Measurements from ENCODE around the gene POLR1E. TPM values are rescaled to one million over a fixed set of nuclear protein-coding genes. Genes with fewer than 3 reads are reported as not detected.
A peak's percentile ranks its signal among the peaks of the same experiment; 100 is the strongest.

The POLR1E gene
- total RNA-seq, 1 experiment from 2014 or later = 45.8 TPM

DNA sequence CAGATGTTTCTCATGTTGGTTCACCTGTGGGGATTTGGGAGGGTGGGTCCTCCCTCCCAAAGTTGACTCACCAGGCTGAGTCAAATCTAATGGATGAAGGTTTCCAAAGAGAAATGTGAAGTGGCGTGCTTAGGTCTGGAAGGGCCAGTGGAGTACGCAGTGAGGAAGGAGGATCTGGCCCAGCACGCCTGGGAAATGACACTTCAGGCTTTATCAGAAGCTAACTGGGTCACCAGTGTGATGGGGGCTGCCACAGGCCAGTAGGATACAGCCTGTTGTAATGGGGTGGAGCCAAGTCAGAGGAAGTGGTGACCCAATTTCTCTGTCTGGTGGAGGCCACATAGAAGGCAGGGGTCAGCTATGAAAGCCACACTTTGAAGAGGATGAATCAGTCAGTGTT, 18.0 kb downstream of the POLR1E start:
- H3K9me3 ChIP-seq (ENCODE audit: control insufficient read depth, low read depth, low read length) = no peaks in the 10 kb centered on the region
- H3K27ac ChIP-seq (ENCODE audit: insufficient read length, low read depth, low read length) = no peak overlapping the region
- no peak overlapping the region for H3K56ac ChIP-seq (ENCODE audit: insufficient read length, low read depth, low read length)
- H3K23me2 ChIP-seq (ENCODE audit: insufficient read length, low read depth, low read length, poor library complexity, severe bottlenecking) = no peaks in the 10 kb centered on the region
- H2BK5ac ChIP-seq (ENCODE audit: insufficient read length, low read length) = no peak overlapping the region
- H3K4me2 ChIP-seq (ENCODE audit: insufficient read depth, insufficient read length, low read length) = no peak overlapping the region
- no peak overlapping the region for H3T11ph ChIP-seq (ENCODE audit: low read length)
- no CpG with 5 or more reads among the region's 3 CpGs for WGBS (ENCODE audit: extremely low coverage, insufficient read length, low lambda C conversion rate)
- Mint-ChIP-seq H3K27ac (peak overlapping the region in 2 of 3 experiments; percentile 40 to 63; a peak in 3 of 7 replicates), H3K27me3 (ENCODE audit: low read depth) (no peaks in the 10 kb centered on the region), H3K4me3 (no peak overlapping the region), H3K9me3 (no peaks in the 10 kb centered on the region), H3K36me3 (ENCODE audit: insufficient read depth in 1 of 3, low read depth in 3 of 3) (peaks cover 46 to 74% (median 50%) of the 10 kb centered on the region in 3 experiments; a peak in 6 of 7 replicates), H3K4me1 (no peaks in the 10 kb centered on the region)
- H3K79me1 ChIP-seq (ENCODE audit: insufficient read depth, low read depth, low read length, poor library complexity, severe bottlenecking) = no peaks in the 10 kb centered on the region
- TF ChIP-seq, protein P1, sequence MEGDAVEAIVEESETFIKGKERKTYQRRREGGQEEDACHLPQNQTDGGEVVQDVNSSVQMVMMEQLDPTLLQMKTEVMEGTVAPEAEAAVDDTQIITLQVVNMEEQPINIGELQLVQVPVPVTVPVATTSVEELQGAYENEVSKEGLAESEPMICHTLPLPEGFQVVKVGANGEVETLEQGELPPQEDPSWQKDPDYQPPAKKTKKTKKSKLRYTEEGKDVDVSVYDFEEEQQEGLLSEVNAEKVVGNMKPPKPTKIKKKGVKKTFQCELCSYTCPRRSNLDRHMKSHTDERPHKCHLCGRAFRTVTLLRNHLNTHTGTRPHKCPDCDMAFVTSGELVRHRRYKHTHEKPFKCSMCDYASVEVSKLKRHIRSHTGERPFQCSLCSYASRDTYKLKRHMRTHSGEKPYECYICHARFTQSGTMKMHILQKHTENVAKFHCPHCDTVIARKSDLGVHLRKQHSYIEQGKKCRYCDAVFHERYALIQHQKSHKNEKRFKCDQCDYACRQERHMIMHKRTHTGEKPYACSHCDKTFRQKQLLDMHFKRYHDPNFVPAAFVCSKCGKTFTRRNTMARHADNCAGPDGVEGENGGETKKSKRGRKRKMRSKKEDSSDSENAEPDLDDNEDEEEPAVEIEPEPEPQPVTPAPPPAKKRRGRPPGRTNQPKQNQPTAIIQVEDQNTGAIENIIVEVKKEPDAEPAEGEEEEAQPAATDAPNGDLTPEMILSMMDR (conservative IDR thresholded peaks at IDR 0.05) = no peak
- DNase-seq = no peak
- no peak overlapping the region for H2AFZ ChIP-seq (ENCODE audit: low read length)
- no peak overlapping the region for H2BK120ac ChIP-seq (ENCODE audit: low read depth, low read length, poor library complexity, severe bottlenecking)
- no peak overlapping the region for H3K9ac ChIP-seq (ENCODE audit: extremely low read depth, insufficient read length, low read length)
- H3K79me2 ChIP-seq (ENCODE audit: insufficient read depth, low read length) = no peaks in the 10 kb centered on the region
- no peak overlapping the region for H4K91ac ChIP-seq (ENCODE audit: insufficient read length, low read depth, low read length)
- H3K4ac ChIP-seq (ENCODE audit: low read depth, low read length) = no peak overlapping the region
- no peaks in the 10 kb centered on the region for H3K4me1 ChIP-seq (ENCODE audit: insufficient read depth, low read length)
- H2BK20ac ChIP-seq (ENCODE audit: low read depth, low read length, poor library complexity, severe bottlenecking) = no peak overlapping the region
- no peaks in the 10 kb centered on the region for H4K20me1 ChIP-seq (ENCODE audit: control insufficient read depth, insufficient read depth, insufficient read length)
- H3K27me3 ChIP-seq (ENCODE audit: insufficient read depth, low read length) = no peaks in the 10 kb centered on the region
- H2BK12ac ChIP-seq (ENCODE audit: insufficient read length, low read depth, low read length) = no peak overlapping the region
- H3K14ac ChIP-seq (ENCODE audit: insufficient read depth, low read length) = no peak overlapping the region
- no peak overlapping the region for H4K5ac ChIP-seq (ENCODE audit: insufficient read length, low read depth, low read length)
- H2AK5ac ChIP-seq (ENCODE audit: insufficient read length, low read length) = no peak overlapping the region
- no peak overlapping the region for H3K18ac ChIP-seq (ENCODE audit: insufficient read length, low read depth, low read length)
- no peak overlapping the region for H3K23ac ChIP-seq (ENCODE audit: insufficient read length, low read depth, low read length)
- H2BK15ac ChIP-seq (ENCODE audit: low read depth, low read length) = no peak overlapping the region
- no peak overlapping the region for H4K8ac ChIP-seq (replicated peaks; ENCODE audit: insufficient read length, low read depth, low read length)
